GM19372 (cell line): Measurements from ENCODE around the gene RGS3.

Experiments used
- ATAC-seq: cut with Tn5 transposase; IDR thresholded peaks from one replicate; pipeline ENCODE4 v1.9.1; 2021; ENCODE audit warnings: mild to moderate bottlenecking, low read depth, moderate library complexity; ENCODE audit not compliant: unreplicated experiment

Gene RGS3

DNA sequence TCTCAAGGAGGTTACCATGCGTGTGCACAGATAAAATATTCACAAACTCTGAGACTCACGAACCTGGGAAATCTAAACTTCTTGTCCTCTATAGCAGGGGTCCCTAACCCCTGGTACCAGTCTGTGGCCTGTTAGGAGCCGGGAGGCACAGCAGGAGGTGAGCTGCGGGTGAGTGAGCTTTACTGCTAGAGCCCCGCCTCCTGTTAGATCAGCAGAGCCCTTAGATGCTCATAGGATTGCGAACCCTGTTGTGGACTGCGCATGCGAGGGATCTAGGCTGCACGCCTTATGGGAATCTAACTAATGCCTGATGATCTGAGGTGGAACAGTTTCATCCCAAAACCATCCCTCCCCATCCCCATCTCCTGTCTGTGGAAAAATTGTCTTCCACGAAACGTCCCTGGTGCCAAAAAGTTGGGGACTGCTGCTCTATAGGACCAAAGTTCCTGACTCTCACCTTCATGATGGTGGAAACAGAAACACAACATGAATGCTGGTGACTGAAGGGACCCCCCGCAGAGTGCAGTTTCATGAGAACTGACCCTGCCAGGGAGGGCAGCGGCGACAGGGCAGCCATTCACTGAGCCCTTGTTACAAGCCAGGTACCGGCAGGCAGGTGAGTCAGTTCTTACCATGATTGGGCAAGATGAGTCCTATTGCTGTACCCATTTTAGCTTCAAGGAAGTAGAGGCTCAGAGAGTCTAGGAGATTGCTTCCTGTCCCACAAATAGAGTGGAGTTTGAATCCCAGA lies 181.9 kb downstream of the RGS3 start:
- ATAC-seq = no peak

DNA sequence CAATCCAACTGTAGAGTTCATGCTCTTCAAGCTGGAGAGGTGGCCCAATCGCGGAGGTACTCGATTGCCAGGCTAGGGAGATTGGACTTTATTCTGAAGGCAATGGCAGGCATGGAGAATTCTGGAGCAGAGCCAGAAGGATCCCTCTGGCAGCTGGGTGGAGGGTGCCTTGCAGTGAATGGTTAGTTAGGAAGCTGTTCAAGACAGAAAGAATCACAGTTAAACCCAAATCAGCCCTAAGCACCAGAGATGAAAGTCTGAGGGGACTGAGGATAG lies 182.4 kb downstream of the RGS3 start:
- ATAC-seq = no peak

DNA sequence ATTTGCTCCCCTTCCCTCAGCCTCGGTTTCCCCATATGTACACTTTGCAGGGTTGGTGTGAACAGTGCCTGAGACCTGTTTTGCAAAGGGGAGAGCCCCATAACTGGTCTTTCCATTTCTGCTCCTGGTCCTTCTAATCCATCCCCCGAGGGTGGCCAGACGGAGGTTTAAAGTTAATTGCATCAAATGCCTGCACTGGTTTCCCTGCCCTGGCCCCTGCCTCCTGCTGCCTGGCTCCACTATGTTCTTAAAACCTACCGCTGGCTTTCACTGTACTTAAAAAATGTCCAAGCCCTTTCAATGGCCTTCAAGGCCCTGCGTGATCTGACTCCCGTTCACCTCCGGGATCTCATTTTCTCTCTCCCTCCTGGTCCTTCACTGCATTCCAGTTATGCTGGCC lies 183.0 kb downstream of the RGS3 start:
- no peak for ATAC-seq
